Immature natural killer cell (primary cell): ENCODE results near the gene OR14C36. TPM values are rescaled to one million over a fixed set of nuclear protein-coding genes. Genes with fewer than 3 reads are reported as not detected.

Experiments
- DNase-seq, 3 donors: peaks; one replicate each; pipeline ENCODE4 v3.0.0; 2022; ENCODE audit warnings: mixed read lengths in 1 of 3
- H3K27ac Mint-ChIP-seq, 6 donors: one replicate each; pipeline ENCODE4 v1.8.0; 2020; ENCODE audit warnings: mixed read lengths in 6 of 6, mild to moderate bottlenecking in 5 of 6, inconsistent platforms in 4 of 6, moderate library complexity in 3 of 6
- H3K27me3 Mint-ChIP-seq, 3 donors: one replicate each; pipeline ENCODE4 v1.8.0; 2020 to 2021; ENCODE audit warnings: low read depth in 3 of 3, mild to moderate bottlenecking in 3 of 3, mixed read lengths in 3 of 3, moderate library complexity in 3 of 3, inconsistent platforms in 1 of 3
- H3K36me3 Mint-ChIP-seq, 3 donors: one replicate each; pipeline ENCODE4 v1.8.0; 2020; ENCODE audit warnings: mixed read lengths in 3 of 3, inconsistent platforms in 2 of 3, mild to moderate bottlenecking in 2 of 3
- H3K4me1 Mint-ChIP-seq, 2 donors: one replicate each; pipeline ENCODE4 v1.8.0; 2020; ENCODE audit warnings: inconsistent platforms in 2 of 2, mild to moderate bottlenecking in 2 of 2, mixed read lengths in 2 of 2, moderate library complexity in 1 of 2
- H3K4me3 Mint-ChIP-seq, 5 donors: one replicate each; pipeline ENCODE4 v1.8.0; 2020; ENCODE audit warnings: mild to moderate bottlenecking in 5 of 5, mixed read lengths in 5 of 5, inconsistent platforms in 3 of 5, moderate library complexity in 3 of 5
- H3K9me3 Mint-ChIP-seq, 6 donors: one replicate each; pipeline ENCODE4 v1.8.0; 2020; ENCODE audit warnings: mild to moderate bottlenecking in 6 of 6, mixed read lengths in 6 of 6, inconsistent platforms in 4 of 6, moderate library complexity in 3 of 6
- polyA plus RNA-seq, 3 donors: library from polyadenylated mRNA; unstranded; fragments of 300-500 nt; fragmentation: Illumina TruSeq; gene quantifications; one replicate each; pipeline ENCODE4 v1.2.3, GENCODE V29; 2021

OR14C36 gene
- polyA plus RNA-seq, 3 donors from 2014 or later, result not detected

- no peak overlapping the region for H3K4me3 Mint-ChIP-seq
- no peaks in the 10 kb centered on the region for H3K27me3 Mint-ChIP-seq
- H3K4me1 Mint-ChIP-seq, result peaks cover 2 to 10% of the 10 kb centered on the region in 2 donors
- no peaks in the 10 kb centered on the region for H3K9me3 Mint-ChIP-seq
- no peak overlapping the region for H3K27ac Mint-ChIP-seq
- H3K36me3 Mint-ChIP-seq, result no peaks in the 10 kb centered on the region
- no peak for DNase-seq
Measured at GRCh38 chr1:248376916-248377315, 28.3 kb downstream of the OR14C36 start.

GRCh38 chr1:248380854-248381253 lies 32.3 kb downstream of the OR14C36 start:
- Mint-ChIP-seq H3K4me1 (no peaks in the 10 kb centered on the region), H3K9me3 (peaks cover 0 to under 1% (median 0%) of the 10 kb centered on the region in 6 donors), H3K27me3 (no peaks in the 10 kb centered on the region), H3K36me3 (no peaks in the 10 kb centered on the region), H3K4me3 (no peak overlapping the region), H3K27ac (no peak overlapping the region)
- no peak for DNase-seq

GRCh38 chr1:248388426-248388825 lies 39.9 kb downstream of the OR14C36 start:
- DNase-seq, result no peak
- H3K27ac Mint-ChIP-seq, result no peak overlapping the region
- no peaks in the 10 kb centered on the region for H3K4me1 Mint-ChIP-seq
- peaks cover 0 to 2% (median 0%) of the 10 kb centered on the region in 3 donors for H3K27me3 Mint-ChIP-seq
- H3K9me3 Mint-ChIP-seq, result peaks cover 2 to 10% (median 3%) of the 10 kb centered on the region in 6 donors
- H3K36me3 Mint-ChIP-seq, result no peaks in the 10 kb centered on the region
- H3K4me3 Mint-ChIP-seq, result no peak overlapping the region

- no peak overlapping the region for H3K4me3 Mint-ChIP-seq
- H3K27ac Mint-ChIP-seq, result no peak overlapping the region
- H3K4me1 Mint-ChIP-seq, result no peaks in the 10 kb centered on the region
- no peaks in the 10 kb centered on the region for H3K36me3 Mint-ChIP-seq
- H3K27me3 Mint-ChIP-seq, result peaks cover 0 to 3% (median 0%) of the 10 kb centered on the region in 3 donors
- peaks cover 2 to 16% (median 7%) of the 10 kb centered on the region in 6 donors for H3K9me3 Mint-ChIP-seq
- DNase-seq, result no peak
Measured at GRCh38 chr1:248393050-248393449, 44.5 kb downstream of the OR14C36 start.

Other genes with a start within 250 kb of the OR14C36 start
- not detected for gene OR2M5, start 203.6 kb upstream of the OR14C36 start, polyA plus RNA-seq
- gene OR2M2, start 174.0 kb upstream of the OR14C36 start, polyA plus RNA-seq, result not detected
- not detected for gene OR2M3, start 151.5 kb upstream of the OR14C36 start, polyA plus RNA-seq
- not detected for gene OR2M4, start 117.4 kb upstream of the OR14C36 start, polyA plus RNA-seq
- gene OR2T33, start 70.8 kb upstream of the OR14C36 start, polyA plus RNA-seq, result not detected
- gene OR2T12, start 45.4 kb upstream of the OR14C36 start, polyA plus RNA-seq, result not detected
- not detected for gene OR2M7, start 24.2 kb upstream of the OR14C36 start, polyA plus RNA-seq
- gene OR2T4, start 12.9 kb downstream of the OR14C36 start, polyA plus RNA-seq, result not detected
- gene OR2T6, start 27.0 kb downstream of the OR14C36 start, polyA plus RNA-seq, result not detected
- gene OR2T1, start 54.3 kb downstream of the OR14C36 start, polyA plus RNA-seq, result not detected
- gene OR2T2, start 96.9 kb downstream of the OR14C36 start, polyA plus RNA-seq, result not detected
- gene OR2T3, start 124.6 kb downstream of the OR14C36 start, polyA plus RNA-seq, result not detected
- not detected for gene OR2T5, start 139.8 kb downstream of the OR14C36 start, polyA plus RNA-seq
- gene OR2G6, start 159.3 kb downstream of the OR14C36 start, polyA plus RNA-seq, result not detected
- gene OR2T29, start 214.0 kb downstream of the OR14C36 start, polyA plus RNA-seq, result not detected
- gene OR2T34, start 226.0 kb downstream of the OR14C36 start, polyA plus RNA-seq, result not detected
- gene OR2T10, start 248.9 kb downstream of the OR14C36 start, polyA plus RNA-seq, result not detected